ENCODE measurements around the gene ST8SIA6. TPM values are rescaled to one million over a fixed set of nuclear protein-coding genes. Genes with fewer than 3 reads are reported as not detected.
A peak's percentile ranks its signal among the peaks of the same experiment; 100 is the strongest.

ST8SIA6 gene
- total RNA-seq, 1 donor from 2014 or later: 0.23 TPM

- TF ChIP-seq CTCF (conservative IDR thresholded peaks at IDR 0.05; ENCODE audit: low read depth, low read length): no peak
- no peak for DNase-seq (ENCODE audit: low read depth)
- H3K4me3 ChIP-seq (ENCODE audit: low read depth, low read length): no peak overlapping the region
Measured at GRCh38 chr10:17366705-17367104, 87.7 kb downstream of the ST8SIA6 start.

- H3K4me3 ChIP-seq (ENCODE audit: low read depth, low read length): no peak overlapping the region
- no peak for TF ChIP-seq CTCF (conservative IDR thresholded peaks at IDR 0.05; ENCODE audit: low read depth, low read length)
- no peak for DNase-seq (ENCODE audit: low read depth)
Measured at GRCh38 chr10:17365402-17365801, 89.0 kb downstream of the ST8SIA6 start.

GRCh38 chr10:17358461-17358860 is 95.9 kb downstream of the ST8SIA6 start:
- H3K4me3 ChIP-seq (ENCODE audit: low read depth, low read length): no peak overlapping the region
- DNase-seq (ENCODE audit: low read depth): no peak
- no peak for TF ChIP-seq CTCF (conservative IDR thresholded peaks at IDR 0.05; ENCODE audit: low read depth, low read length)

GRCh38 chr10:17357781-17358180 is 96.6 kb downstream of the ST8SIA6 start:
- no peak for DNase-seq (ENCODE audit: low read depth)
- TF ChIP-seq CTCF (conservative IDR thresholded peaks at IDR 0.05; ENCODE audit: low read depth, low read length): no peak
- no peak overlapping the region for H3K4me3 ChIP-seq (ENCODE audit: low read depth, low read length)

- DNase-seq (ENCODE audit: low read depth): no peak
- H3K4me3 ChIP-seq (ENCODE audit: low read depth, low read length): no peak overlapping the region
- no peak for TF ChIP-seq CTCF (conservative IDR thresholded peaks at IDR 0.05; ENCODE audit: low read depth, low read length)
Measured at GRCh38 chr10:17356820-17357219, 97.6 kb downstream of the ST8SIA6 start.

GRCh38 chr10:17354781-17355180 is 99.6 kb downstream of the ST8SIA6 start:
- no peak for DNase-seq (ENCODE audit: low read depth)
- no peak for TF ChIP-seq CTCF (conservative IDR thresholded peaks at IDR 0.05; ENCODE audit: low read depth, low read length)
- H3K4me3 ChIP-seq (ENCODE audit: low read depth, low read length): no peak overlapping the region

- no peak for TF ChIP-seq CTCF (conservative IDR thresholded peaks at IDR 0.05; ENCODE audit: low read depth, low read length)
- DNase-seq (ENCODE audit: low read depth): peak; percentile 26
- no peak overlapping the region for H3K4me3 ChIP-seq (ENCODE audit: low read depth, low read length)
Measured at GRCh38 chr10:17353568-17354300, 100.7 kb downstream of the ST8SIA6 start.

Measured in epithelial cell of proximal tubule (primary cell).